Measurements from ENCODE around the gene PCSK4.

The PCSK4 gene

DNA sequence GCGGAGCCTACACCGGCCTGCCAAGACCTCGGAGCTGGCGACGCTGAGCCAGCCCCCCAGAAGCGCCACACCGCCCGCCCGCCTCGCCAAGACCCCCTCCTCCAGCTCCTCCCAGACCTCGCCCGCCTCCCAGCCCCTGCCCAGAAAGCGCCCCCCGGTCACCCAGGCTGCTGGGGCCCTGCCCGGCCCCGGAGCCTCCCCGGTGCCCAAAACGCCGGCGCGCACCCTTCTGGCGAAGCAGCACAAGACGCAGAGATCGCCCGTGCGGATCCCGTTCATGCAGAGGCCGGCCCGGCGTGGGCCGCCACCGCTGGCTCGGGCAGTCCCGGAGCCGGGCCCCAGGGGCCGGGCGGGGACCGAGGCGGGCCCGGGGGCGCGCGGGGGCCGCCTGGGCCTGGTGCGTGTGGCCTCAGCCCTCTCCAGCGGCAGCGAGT lies 21.3 kb downstream of the PCSK4 start:
- Histone ChIP-seq H2AFZ (no peak overlapping the region), H3K9me3 (ENCODE audit: control insufficient read depth, low read length) (no peaks in the 10 kb centered on the region), H3K27me3 (ENCODE audit: control insufficient read depth, insufficient read depth, low read length) (peaks cover 11% of the 10 kb centered on the region), H3K27ac (no peak overlapping the region), H3K4me1 (peaks cover 14% of the 10 kb centered on the region), H3K4me2 (ENCODE audit: low read length) (peak overlapping the region; percentile 67), H3K79me2 (peaks cover 10% of the 10 kb centered on the region), H3K4me3 (ENCODE audit: low read depth, low read length) (peak overlapping the region; percentile 34), H3K9ac (no peak overlapping the region), H3K36me3 (ENCODE audit: control insufficient read depth, insufficient read depth, low read length) (no peaks in the 10 kb centered on the region)
- TF ChIP-seq, protein P1, sequence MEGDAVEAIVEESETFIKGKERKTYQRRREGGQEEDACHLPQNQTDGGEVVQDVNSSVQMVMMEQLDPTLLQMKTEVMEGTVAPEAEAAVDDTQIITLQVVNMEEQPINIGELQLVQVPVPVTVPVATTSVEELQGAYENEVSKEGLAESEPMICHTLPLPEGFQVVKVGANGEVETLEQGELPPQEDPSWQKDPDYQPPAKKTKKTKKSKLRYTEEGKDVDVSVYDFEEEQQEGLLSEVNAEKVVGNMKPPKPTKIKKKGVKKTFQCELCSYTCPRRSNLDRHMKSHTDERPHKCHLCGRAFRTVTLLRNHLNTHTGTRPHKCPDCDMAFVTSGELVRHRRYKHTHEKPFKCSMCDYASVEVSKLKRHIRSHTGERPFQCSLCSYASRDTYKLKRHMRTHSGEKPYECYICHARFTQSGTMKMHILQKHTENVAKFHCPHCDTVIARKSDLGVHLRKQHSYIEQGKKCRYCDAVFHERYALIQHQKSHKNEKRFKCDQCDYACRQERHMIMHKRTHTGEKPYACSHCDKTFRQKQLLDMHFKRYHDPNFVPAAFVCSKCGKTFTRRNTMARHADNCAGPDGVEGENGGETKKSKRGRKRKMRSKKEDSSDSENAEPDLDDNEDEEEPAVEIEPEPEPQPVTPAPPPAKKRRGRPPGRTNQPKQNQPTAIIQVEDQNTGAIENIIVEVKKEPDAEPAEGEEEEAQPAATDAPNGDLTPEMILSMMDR (IDR thresholded peaks at IDR 0.05): no peak

DNA sequence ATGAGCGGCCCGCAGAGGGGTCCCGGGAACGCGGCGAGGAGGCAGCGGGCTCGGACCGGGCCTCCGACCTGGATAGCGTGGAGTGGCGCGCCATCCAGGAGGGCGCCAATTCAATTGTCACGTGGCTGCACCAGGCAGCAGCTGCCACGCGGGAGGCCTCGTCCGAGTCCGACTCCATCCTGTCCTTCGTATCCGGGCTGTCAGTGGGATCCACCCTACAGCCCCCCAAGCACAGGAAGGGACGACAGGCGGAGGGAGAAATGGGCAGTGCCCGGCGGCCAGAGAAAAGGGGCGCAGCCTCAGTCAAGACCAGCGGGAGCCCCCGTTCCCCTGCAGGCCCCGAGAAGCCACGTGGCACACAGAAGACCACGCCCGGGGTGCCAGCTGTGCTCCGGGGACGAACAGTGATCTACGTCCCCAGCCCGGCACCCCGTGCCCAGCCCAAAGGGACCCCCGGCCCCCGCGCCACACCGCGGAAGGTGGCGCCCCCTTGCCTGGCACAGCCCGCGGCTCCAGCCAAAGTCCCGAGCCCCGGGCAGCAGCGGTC lies 21.8 kb downstream of the PCSK4 start:
- H3K27me3 ChIP-seq (ENCODE audit: control insufficient read depth, insufficient read depth, low read length): peaks cover 11% of the 10 kb centered on the region
- H3K36me3 ChIP-seq (ENCODE audit: control insufficient read depth, insufficient read depth, low read length): no peaks in the 10 kb centered on the region
- no peak overlapping the region for H3K27ac ChIP-seq
- H3K79me2 ChIP-seq: peaks cover 10% of the 10 kb centered on the region
- TF ChIP-seq, protein P1 (IDR thresholded peaks at IDR 0.05): no peak
- H3K9me3 ChIP-seq (ENCODE audit: control insufficient read depth, low read length): no peaks in the 10 kb centered on the region
- H3K4me1 ChIP-seq: peaks cover 14% of the 10 kb centered on the region
- H3K4me3 ChIP-seq (ENCODE audit: low read depth, low read length): peak overlapping the region; percentile 34
- H2AFZ ChIP-seq: no peak overlapping the region
- H3K4me2 ChIP-seq (ENCODE audit: low read length): peak overlapping the region; percentile 67
- no peak overlapping the region for H3K9ac ChIP-seq

DNA sequence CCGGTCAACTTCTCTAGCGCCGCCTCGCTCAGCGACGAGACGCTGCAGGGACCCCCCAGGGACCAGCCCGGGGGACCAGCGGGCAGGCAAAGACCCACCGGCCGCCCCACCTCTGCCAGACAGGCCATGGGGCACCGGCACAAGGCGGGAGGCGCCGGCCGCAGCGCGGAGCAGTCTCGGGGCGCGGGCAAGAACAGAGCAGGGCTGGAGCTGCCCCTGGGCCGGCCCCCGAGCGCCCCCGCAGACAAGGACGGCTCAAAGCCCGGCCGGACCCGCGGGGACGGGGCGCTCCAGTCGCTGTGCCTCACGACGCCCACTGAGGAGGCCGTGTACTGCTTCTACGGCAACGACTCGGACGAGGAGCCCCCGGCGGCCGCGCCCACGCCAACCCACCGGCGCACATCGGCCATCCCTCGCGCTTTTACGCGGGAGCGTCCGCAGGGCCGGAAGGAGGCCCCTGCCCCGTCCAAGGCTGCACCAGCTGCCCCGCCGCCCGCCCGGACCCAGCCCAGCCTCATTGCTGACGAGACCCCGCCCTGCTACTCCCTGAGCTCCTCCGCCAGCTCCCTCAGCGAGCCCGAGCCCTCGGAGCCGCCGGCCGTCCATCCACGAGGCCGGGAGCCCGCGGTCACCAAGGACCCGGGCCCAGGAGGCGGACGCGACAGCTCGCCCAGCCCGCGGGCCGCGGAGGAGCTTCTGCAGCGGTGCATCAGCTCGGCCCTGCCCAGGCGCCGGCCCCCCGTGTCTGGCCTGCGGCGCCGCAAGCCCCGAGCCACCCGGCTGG lies 22.5 kb downstream of the PCSK4 start:
- Histone ChIP-seq H3K36me3 (ENCODE audit: control insufficient read depth, insufficient read depth, low read length) (no peaks in the 10 kb centered on the region), H3K4me3 (ENCODE audit: low read depth, low read length) (peak overlapping the region; percentile 11), H3K4me1 (peaks cover 14% of the 10 kb centered on the region), H3K4me2 (ENCODE audit: low read length) (peak overlapping the region; percentile 67), H2AFZ (no peak overlapping the region), H3K27ac (no peak overlapping the region), H3K79me2 (peaks cover 10% of the 10 kb centered on the region), H3K9ac (no peak overlapping the region), H3K27me3 (ENCODE audit: control insufficient read depth, insufficient read depth, low read length) (peaks cover 11% of the 10 kb centered on the region), H3K9me3 (ENCODE audit: control insufficient read depth, low read length) (no peaks in the 10 kb centered on the region)
- TF ChIP-seq, protein P1 (IDR thresholded peaks at IDR 0.05): no peak

DNA sequence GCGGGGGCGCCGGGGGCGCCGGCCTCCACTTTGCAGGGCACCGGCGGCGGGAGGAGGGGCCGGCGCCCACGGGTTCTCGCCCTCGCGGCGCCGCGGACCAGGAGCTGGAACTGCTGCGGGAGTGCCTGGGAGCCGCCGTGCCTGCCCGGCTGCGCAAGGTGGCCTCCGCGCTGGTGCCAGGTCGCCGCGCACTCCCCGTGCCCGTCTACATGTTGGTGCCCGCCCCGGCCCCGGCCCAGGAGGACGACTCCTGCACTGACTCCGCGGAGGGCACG lies 23.0 kb downstream of the PCSK4 start:
- H3K9ac ChIP-seq: no peak overlapping the region
- H3K4me2 ChIP-seq (ENCODE audit: low read length): no peak overlapping the region
- TF ChIP-seq, protein P1 (IDR thresholded peaks at IDR 0.05): no peak
- H3K79me2 ChIP-seq: peaks cover 10% of the 10 kb centered on the region
- H3K4me3 ChIP-seq (ENCODE audit: low read depth, low read length): no peak overlapping the region
- H3K36me3 ChIP-seq (ENCODE audit: control insufficient read depth, insufficient read depth, low read length): no peaks in the 10 kb centered on the region
- no peaks in the 10 kb centered on the region for H3K9me3 ChIP-seq (ENCODE audit: control insufficient read depth, low read length)
- no peak overlapping the region for H2AFZ ChIP-seq
- no peak overlapping the region for H3K27ac ChIP-seq
- peaks cover 14% of the 10 kb centered on the region for H3K4me1 ChIP-seq
- H3K27me3 ChIP-seq (ENCODE audit: control insufficient read depth, insufficient read depth, low read length): peaks cover 11% of the 10 kb centered on the region
